OCI-LY7 (cell line): Measurements from ENCODE around the gene ABHD15. TPM values are rescaled to one million over a fixed set of nuclear protein-coding genes. Genes with fewer than 3 reads are reported as not detected.

ENCODE experiments used
- BruUV-seq: library from RNA; stranded (reverse); fragments of 400-500 nt; replicated peaks from 2 replicates; lab custom pipeline; 2021; lab: Mats Ljungman, UMichigan
- CTCF ChIA-PET: fragments of 300-600 bp; sonication (Branson Sonifier 250); formaldehyde crosslinking; loops from one replicate; lab custom pipeline; 2022; ENCODE audit warnings: antibody characterized with exemption; ENCODE audit not compliant: unreplicated experiment; lab: Charles Lee
- POLR2A ChIA-PET: fragments of 300-600 bp; sonication (Branson Sonifier 250); formaldehyde crosslinking; loops from one replicate; lab custom pipeline; 2022; ENCODE audit warnings: antibody characterized with exemption; lab: Charles Lee
- DNase-seq: peaks from one replicate; pipeline ENCODE4 v3.0.0-alpha.2; 2015; ENCODE audit warnings: low spot score
- H2AFZ ChIP-seq: fragments of 200-600 bp; sonication (generic), shearing (Covaris generic); 2 replicates; pipeline ENCODE4 v1.6.1; 2014; ENCODE audit warnings: mild to moderate bottlenecking, antibody characterized with exemption, low read length, moderate library complexity
- H3K27ac ChIP-seq: fragments of 200-600 bp; sonication (generic); 2 replicates; pipeline ENCODE4 v1.5.1; 2014; ENCODE audit warnings: mixed run types, low read depth, mild to moderate bottlenecking, moderate library complexity, low read length, inconsistent platforms; ENCODE audit not compliant: poor library complexity, severe bottlenecking
- H3K36me3 ChIP-seq: fragments of 200-600 bp; sonication (generic); 2 replicates; pipeline ENCODE4 v1.6.1; 2014; ENCODE audit warnings: mild to moderate bottlenecking, antibody characterized with exemption, low read length, moderate library complexity, mixed read lengths; ENCODE audit not compliant: insufficient read depth
- H3K4me1 ChIP-seq: fragments of 200-600 bp; sonication (generic); 2 replicates; pipeline ENCODE4 v1.5.1; 2014; ENCODE audit warnings: mild to moderate bottlenecking, low read length; ENCODE audit not compliant: insufficient read depth, poor library complexity, severe bottlenecking
- H3K4me2 ChIP-seq: fragments of 200-600 bp; sonication (generic); 2 replicates; pipeline ENCODE4 v1.6.1; 2014; ENCODE audit warnings: mild to moderate bottlenecking, low read length
- H3K4me3 ChIP-seq: fragments of 200-600 bp; sonication (generic); 2 replicates; pipeline ENCODE4 v1.5.1; 2014; ENCODE audit warnings: mild to moderate bottlenecking, low read depth, low read length; ENCODE audit not compliant: poor library complexity, severe bottlenecking
- H3K79me2 ChIP-seq: fragments of 200-600 bp; sonication (generic); 2 replicates; pipeline ENCODE4 v1.6.1; 2016; ENCODE audit warnings: low read depth, mild to moderate bottlenecking, low read length, moderate library complexity, mixed read lengths; ENCODE audit not compliant: insufficient read depth
- H3K9me2 ChIP-seq: fragments of 200-600 bp; sonication (generic); 2 replicates; pipeline ENCODE4 v1.6.1; 2016; ENCODE audit warnings: mild to moderate bottlenecking, low read length, mixed read lengths; ENCODE audit not compliant: insufficient read depth
- H3K9me3 ChIP-seq: fragments of 200-600 bp; sonication (generic); 2 replicates; pipeline ENCODE4 v1.6.1; 2014; ENCODE audit warnings: mild to moderate bottlenecking, mixed run types, low read length, mixed read lengths
- H4K20me1 ChIP-seq: fragments of 200-600 bp; sonication (generic); 2 replicates; pipeline ENCODE4 v1.6.1; 2014; ENCODE audit warnings: mild to moderate bottlenecking, antibody characterized with exemption, low read length, moderate library complexity, mixed read lengths; ENCODE audit not compliant: insufficient read depth
- EZH2phosphoT487 ChIP-seq: fragments of 200-600 bp; sonication (generic); IDR thresholded peaks from 2 replicates; pipeline ENCODE4 v1.6.1; 2018; ENCODE audit warnings: low read depth, borderline replicate concordance, mild to moderate bottlenecking, mixed run types, antibody characterized with exemption, low read length, moderate library complexity, mixed read lengths
- intact Hi-C: fragments of 100-400 bp; cut with micrococcal nuclease; formaldehyde crosslinking; loops from one replicate; pipeline ENCODE4 v1.10.0; 2022; ENCODE audit not compliant: unreplicated experiment
- total RNA-seq, 2 experiments: library from RNA; depleted of rRNA in 1 of 2; stranded (reverse); fragments of >200 nt in 1 of 2; shearing (Covaris generic) in 1 of 2; gene quantifications; 2 replicates each; pipeline ENCODE4 v1.2.3, GENCODE V29; 2014 to 2022
- TF ChIP-seq, protein P1 (sequence below): fragments of 200-600 bp; sonication (generic); conservative IDR thresholded peaks from 2 replicates; pipeline ENCODE4 v1.5.1; 2014; ENCODE audit warnings: mild to moderate bottlenecking, antibody characterized with exemption, low read length, moderate library complexity, mixed read lengths

Gene ABHD15
- total RNA-seq, 2 experiments from 2014 or later = 8.5 to 15.3 TPM

DNA sequence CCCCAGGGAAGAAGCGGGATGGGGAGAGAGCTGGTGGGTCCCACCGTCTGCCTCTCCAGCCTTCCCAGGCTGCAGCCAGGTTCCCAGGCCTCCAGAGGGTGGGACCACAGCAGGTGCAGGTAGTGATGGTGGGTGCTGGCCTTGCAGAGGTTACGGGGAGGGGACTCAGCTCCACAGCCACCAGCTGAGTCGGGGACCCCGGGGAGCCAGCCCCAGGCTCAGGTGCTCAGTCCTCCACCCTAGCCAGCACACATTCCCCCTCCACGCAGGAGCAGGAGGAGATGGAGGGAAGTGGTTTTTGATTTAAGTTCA lies 6.7 kb upstream of the ABHD15 start:
- H3K4me1 ChIP-seq = peaks cover 13% of the 10 kb centered on the region
- intact Hi-C loops = no loop called here
- no peak for TF ChIP-seq EZH2phosphoT487
- TF ChIP-seq, protein P1, sequence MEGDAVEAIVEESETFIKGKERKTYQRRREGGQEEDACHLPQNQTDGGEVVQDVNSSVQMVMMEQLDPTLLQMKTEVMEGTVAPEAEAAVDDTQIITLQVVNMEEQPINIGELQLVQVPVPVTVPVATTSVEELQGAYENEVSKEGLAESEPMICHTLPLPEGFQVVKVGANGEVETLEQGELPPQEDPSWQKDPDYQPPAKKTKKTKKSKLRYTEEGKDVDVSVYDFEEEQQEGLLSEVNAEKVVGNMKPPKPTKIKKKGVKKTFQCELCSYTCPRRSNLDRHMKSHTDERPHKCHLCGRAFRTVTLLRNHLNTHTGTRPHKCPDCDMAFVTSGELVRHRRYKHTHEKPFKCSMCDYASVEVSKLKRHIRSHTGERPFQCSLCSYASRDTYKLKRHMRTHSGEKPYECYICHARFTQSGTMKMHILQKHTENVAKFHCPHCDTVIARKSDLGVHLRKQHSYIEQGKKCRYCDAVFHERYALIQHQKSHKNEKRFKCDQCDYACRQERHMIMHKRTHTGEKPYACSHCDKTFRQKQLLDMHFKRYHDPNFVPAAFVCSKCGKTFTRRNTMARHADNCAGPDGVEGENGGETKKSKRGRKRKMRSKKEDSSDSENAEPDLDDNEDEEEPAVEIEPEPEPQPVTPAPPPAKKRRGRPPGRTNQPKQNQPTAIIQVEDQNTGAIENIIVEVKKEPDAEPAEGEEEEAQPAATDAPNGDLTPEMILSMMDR = no peak
- POLR2A ChIA-PET = no interaction called here
- H2AFZ ChIP-seq = no peak overlapping the region
- H3K4me2 ChIP-seq = no peak overlapping the region
- H3K4me3 ChIP-seq = no peak overlapping the region
- H3K9me3 ChIP-seq = no peaks in the 10 kb centered on the region
- no peak overlapping the region for H3K27ac ChIP-seq
- BruUV-seq = TSS peak; percentile 85
- no peaks in the 10 kb centered on the region for H3K79me2 ChIP-seq
- CTCF ChIA-PET = no interaction called here
- H3K9me2 ChIP-seq = no peaks in the 10 kb centered on the region
- DNase-seq = no peak
- peaks cover 52% of the 10 kb centered on the region for H3K36me3 ChIP-seq
- H4K20me1 ChIP-seq = no peaks in the 10 kb centered on the region

DNA sequence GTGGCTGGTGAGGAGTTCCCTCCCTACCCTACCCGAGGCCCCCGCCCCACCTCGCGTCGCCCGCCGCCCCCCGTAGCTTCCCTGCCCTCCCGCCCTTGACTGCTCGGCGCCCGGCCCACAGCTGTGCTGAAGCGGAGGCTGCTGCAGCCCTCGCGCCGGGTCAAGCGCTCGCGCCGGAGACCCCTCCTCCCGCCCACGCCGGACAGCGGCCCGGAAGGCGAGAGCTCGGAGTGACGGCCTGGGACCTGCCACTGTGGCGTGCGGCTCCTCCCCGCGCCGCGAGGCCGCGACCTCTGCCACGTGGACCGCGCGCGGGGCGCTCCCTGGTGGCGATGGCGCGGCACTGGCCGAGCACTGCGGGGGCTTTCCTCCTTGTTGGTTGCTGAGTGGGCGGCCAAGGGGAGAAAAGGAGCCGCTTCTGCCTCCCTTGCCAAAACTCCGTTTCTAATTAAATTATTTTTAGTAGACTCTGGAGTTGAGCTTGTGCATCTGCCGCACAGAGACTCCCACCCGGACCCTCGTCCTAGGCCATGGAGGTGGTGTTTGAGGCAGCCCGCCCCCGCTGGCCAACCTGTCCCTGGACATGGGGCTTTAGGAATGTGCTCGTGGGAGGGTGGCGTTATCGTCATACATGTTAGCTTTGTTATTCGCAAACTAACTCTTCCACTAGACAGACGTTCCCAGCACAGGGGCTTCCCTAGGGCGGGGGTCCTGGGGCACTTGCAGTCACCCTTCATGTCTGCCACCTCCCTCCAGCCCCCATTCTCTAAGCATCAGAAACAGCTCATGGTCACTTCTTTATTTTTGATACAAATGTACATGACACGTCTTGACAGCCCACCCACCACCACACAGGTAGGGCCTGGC lies 6.1 kb upstream of the ABHD15 start:
- intact Hi-C loops = no loop called here
- ChIA-PET CTCF (interaction anchor here (0.7 kb wide), 1 partner anchor 46 kb away, joined by 3 read pairs; no protein-coding TSS in a partner anchor), POLR2A (interaction anchor here (0.6 kb wide), 1 partner anchor 89 kb away, joined by 5 read pairs; no protein-coding TSS in a partner anchor)
- no TSS peak for BruUV-seq
- Histone ChIP-seq H2AFZ (no peak overlapping the region), H3K4me2 (peak overlapping the region; percentile 41; the same call in 1 of the 2 replicates), H3K9me3 (no peaks in the 10 kb centered on the region), H3K9me2 (no peaks in the 10 kb centered on the region), H4K20me1 (no peaks in the 10 kb centered on the region), H3K4me1 (peaks cover 13% of the 10 kb centered on the region), H3K79me2 (no peaks in the 10 kb centered on the region), H3K4me3 (no peak overlapping the region), H3K36me3 (peaks cover 47% of the 10 kb centered on the region), H3K27ac (no peak overlapping the region)
- peak; percentile 60 for DNase-seq
- TF ChIP-seq, protein P1 = peak; percentile 69
- TF ChIP-seq EZH2phosphoT487 = no peak
